Progenitor cell of endocrine pancreas (in vitro differentiated cells): ENCODE results near the gene PAX5. TPM values are rescaled to one million over a fixed set of nuclear protein-coding genes. Genes with fewer than 3 reads are reported as not detected.

ENCODE experiments used
- DNase-seq: peaks from one replicate; pipeline ENCODE4 v3.0.0; 2021; ENCODE audit warnings: low spot score; ENCODE audit not compliant: unreplicated experiment
- H3K27ac Mint-ChIP-seq: 2 replicates; pipeline ENCODE4 v1.8.0; 2021; ENCODE audit warnings: mild to moderate bottlenecking, moderate library complexity, mixed read lengths
- H3K27me3 Mint-ChIP-seq: 2 replicates; pipeline ENCODE4 v1.8.0; 2021; ENCODE audit warnings: mixed read lengths
- H3K36me3 Mint-ChIP-seq: 2 replicates; pipeline ENCODE4 v1.8.0; 2022; ENCODE audit warnings: mixed read lengths; ENCODE audit not compliant: insufficient read depth
- H3K4me1 Mint-ChIP-seq: 2 replicates; pipeline ENCODE4 v1.8.0; 2021; ENCODE audit warnings: low read depth, mixed read lengths
- H3K4me3 Mint-ChIP-seq: 2 replicates; pipeline ENCODE4 v1.8.0; 2021; ENCODE audit warnings: low read depth, mild to moderate bottlenecking, moderate library complexity, mixed read lengths
- H3K9me3 Mint-ChIP-seq: 2 replicates; pipeline ENCODE4 v1.8.0; 2021; ENCODE audit warnings: low read depth, mixed read lengths
- CTCF ChIP-seq: fragments of 200-600 bp; sonication (generic); IDR thresholded peaks from one replicate; pipeline ENCODE4 v1.5.0; 2021; ENCODE audit warnings: antibody characterized with exemption, mild to moderate bottlenecking; ENCODE audit not compliant: unreplicated experiment
- total RNA-seq: library from RNA; stranded (reverse); gene quantifications from 2 replicates; pipeline ENCODE4 v1.2.1, GENCODE V29; 2021

PAX5 gene
- total RNA-seq, 1 donor from 2014 or later: not detected

- Mint-ChIP-seq H3K27ac (no peak overlapping the region), H3K36me3 (no peaks in the 10 kb centered on the region), H3K4me1 (no peaks in the 10 kb centered on the region), H3K27me3 (peaks cover 35% of the 10 kb centered on the region), H3K4me3 (no peak overlapping the region), H3K9me3 (peaks cover 5% of the 10 kb centered on the region)
- TF ChIP-seq CTCF: no peak
- no peak for DNase-seq
Observed at GRCh38 chr9:36796671-36797419, 237.2 kb downstream of the PAX5 start.

GRCh38 chr9:36794461-36794860 is 239.6 kb downstream of the PAX5 start:
- no peak for TF ChIP-seq CTCF
- H3K4me3 Mint-ChIP-seq: no peak overlapping the region
- no peak overlapping the region for H3K27ac Mint-ChIP-seq
- H3K27me3 Mint-ChIP-seq: peaks cover 23% of the 10 kb centered on the region
- peaks cover 5% of the 10 kb centered on the region for H3K9me3 Mint-ChIP-seq
- H3K4me1 Mint-ChIP-seq: no peaks in the 10 kb centered on the region
- H3K36me3 Mint-ChIP-seq: no peaks in the 10 kb centered on the region
- DNase-seq: no peak

DNA sequence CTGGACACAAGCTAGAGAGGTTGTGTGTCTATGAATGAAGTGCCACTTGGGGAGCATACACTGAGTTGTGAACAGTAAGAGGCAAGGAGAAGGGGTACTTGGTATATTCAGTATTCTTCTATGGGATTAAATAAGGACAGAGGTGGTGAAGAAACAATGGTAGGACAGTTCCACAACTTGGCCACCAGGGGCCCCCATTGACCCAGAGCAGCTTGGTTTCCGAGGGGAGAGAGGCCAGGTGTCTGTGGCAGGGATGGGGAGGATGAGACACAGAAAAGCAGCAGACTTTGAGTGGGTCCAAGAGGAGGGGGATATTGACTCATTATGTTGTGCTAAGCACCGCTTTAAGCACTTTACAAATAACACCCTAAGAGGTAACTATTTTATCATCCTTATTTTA is 240.8 kb downstream of the PAX5 start:
- no peak for DNase-seq
- no peak overlapping the region for H3K4me3 Mint-ChIP-seq
- peaks cover 16% of the 10 kb centered on the region for H3K27me3 Mint-ChIP-seq
- peak; percentile 48 for TF ChIP-seq CTCF
- peaks cover 5% of the 10 kb centered on the region for H3K9me3 Mint-ChIP-seq
- no peaks in the 10 kb centered on the region for H3K4me1 Mint-ChIP-seq
- no peak overlapping the region for H3K27ac Mint-ChIP-seq
- H3K36me3 Mint-ChIP-seq: no peaks in the 10 kb centered on the region

DNA sequence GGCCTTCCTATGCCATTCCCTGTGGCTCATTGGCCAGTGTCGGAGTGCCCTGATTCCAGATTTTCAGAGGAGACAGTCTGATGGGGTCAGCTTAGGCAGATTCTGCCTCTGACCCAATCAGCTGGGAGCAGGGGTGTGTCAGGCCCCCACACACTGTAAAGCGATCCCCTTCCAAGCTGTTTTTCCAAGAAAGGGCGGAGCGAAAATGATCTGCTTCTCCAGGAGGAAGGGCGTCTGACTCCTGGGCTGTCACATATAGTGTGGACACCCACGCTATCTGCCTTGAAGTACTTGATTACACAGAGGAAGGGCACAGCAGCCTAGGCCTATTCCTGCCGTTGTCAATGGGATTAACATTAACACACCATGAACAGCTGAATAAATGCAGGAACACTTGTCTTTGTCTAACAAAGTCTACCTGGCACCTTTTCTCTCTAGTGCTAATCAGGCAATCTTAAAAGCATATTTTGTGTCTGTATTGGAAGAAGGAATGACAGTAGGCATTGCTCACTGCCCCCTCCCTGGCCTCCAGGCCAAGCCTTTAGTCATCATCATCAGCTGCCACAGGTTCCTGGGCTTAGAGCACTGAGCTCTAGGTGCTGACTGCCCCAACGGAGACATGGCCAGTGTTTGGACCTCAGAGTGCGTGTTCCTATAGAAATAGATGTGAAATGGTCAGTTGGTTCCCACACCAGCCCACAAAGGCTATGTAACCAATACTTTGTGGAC is 242.7 kb downstream of the PAX5 start:
- Mint-ChIP-seq H3K27me3 (peaks cover 20% of the 10 kb centered on the region), H3K36me3 (no peaks in the 10 kb centered on the region), H3K27ac (no peak overlapping the region), H3K4me1 (no peaks in the 10 kb centered on the region), H3K9me3 (peaks cover 5% of the 10 kb centered on the region), H3K4me3 (no peak overlapping the region)
- no peak for TF ChIP-seq CTCF
- no peak for DNase-seq

- no peak for DNase-seq
- Mint-ChIP-seq H3K4me3 (no peak overlapping the region), H3K36me3 (no peaks in the 10 kb centered on the region), H3K4me1 (no peaks in the 10 kb centered on the region), H3K27ac (no peak overlapping the region), H3K9me3 (peaks cover 5% of the 10 kb centered on the region), H3K27me3 (peaks cover 28% of the 10 kb centered on the region)
- no peak for TF ChIP-seq CTCF
Observed at GRCh38 chr9:36789886-36790285, 244.2 kb downstream of the PAX5 start.
